ENCODE data around the gene NOXO1. TPM values are rescaled to one million over a fixed set of nuclear protein-coding genes. Genes with fewer than 3 reads are reported as not detected.
"Not testable (repeated sequence)": the region's sequence is repeated elsewhere in the genome, so short reads cannot be mapped to it uniquely, and the experiment has no call there.

NOXO1 gene
- total and polyA plus RNA-seq, 4 experiments from 2014 or later, result 0.47 to 0.84 (median 0.52) TPM

DNA sequence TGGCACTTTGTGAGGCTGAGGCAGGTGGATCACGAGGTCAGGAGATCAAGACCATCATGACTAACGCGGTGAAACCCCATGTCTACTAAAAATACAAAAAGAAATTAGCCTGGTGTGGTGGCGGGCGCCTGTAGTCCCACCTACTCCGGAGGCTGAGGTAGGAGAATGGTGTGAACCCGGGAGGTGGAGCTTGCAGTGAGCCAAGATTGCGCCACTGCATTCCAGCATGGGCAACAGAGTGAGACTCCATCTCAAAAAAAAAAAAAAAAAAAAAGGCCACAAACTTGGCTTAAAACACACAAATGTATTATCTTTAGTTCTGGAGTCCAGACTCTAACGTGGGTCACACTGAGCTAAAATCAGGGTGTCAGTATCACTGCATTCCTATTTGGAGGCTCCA lies 30.5 kb upstream of the NOXO1 start:
- peaks cover 18 to 31% (median 24%) of the 10 kb centered on the region in 4 donors for H3K4me1 Mint-ChIP-seq
- H3K27me3 Mint-ChIP-seq; H3K4me3 ChIP-seq (ENCODE audit: low read length in 2 of 2); H3K9me3 ChIP-seq (ENCODE audit: control insufficient read depth in 1 of 2, low read length in 2 of 2); intact Hi-C loops (cut with micrococcal nuclease); H3K27ac ChIP-seq (ENCODE audit: low read depth, low read length); H3K36me3 Mint-ChIP-seq; H3K9me3 Mint-ChIP-seq; H3K27me3 ChIP-seq (ENCODE audit: insufficient read depth, low read length); H3K4me3 Mint-ChIP-seq; DNase-seq; H3K36me3 ChIP-seq (ENCODE audit: insufficient read depth, low read length): not testable (repeated sequence)
- CTCF ChIA-PET (ENCODE audit: partially characterized antibody), result interaction anchor here (0.7 to 2.5 kb wide), 3 partner anchors 8 to 143 kb away, joined by 3 to 11 read pairs (median 6); no protein-coding TSS in a partner anchor
- POLR2A ChIA-PET (ENCODE audit: partially characterized antibody), result interaction anchor here (0.6 to 1.5 kb wide), 3 partner anchors 143 to 1483 kb away, joined by 3 read pairs; partner anchors contain the start of gene TRAF7
- H3K4me1 ChIP-seq (ENCODE audit: insufficient read depth, low read length), result peaks cover 34% of the 10 kb centered on the region
- H3K27ac Mint-ChIP-seq, result peak overlapping the region in 1 of 7 donors; percentile 60

DNA sequence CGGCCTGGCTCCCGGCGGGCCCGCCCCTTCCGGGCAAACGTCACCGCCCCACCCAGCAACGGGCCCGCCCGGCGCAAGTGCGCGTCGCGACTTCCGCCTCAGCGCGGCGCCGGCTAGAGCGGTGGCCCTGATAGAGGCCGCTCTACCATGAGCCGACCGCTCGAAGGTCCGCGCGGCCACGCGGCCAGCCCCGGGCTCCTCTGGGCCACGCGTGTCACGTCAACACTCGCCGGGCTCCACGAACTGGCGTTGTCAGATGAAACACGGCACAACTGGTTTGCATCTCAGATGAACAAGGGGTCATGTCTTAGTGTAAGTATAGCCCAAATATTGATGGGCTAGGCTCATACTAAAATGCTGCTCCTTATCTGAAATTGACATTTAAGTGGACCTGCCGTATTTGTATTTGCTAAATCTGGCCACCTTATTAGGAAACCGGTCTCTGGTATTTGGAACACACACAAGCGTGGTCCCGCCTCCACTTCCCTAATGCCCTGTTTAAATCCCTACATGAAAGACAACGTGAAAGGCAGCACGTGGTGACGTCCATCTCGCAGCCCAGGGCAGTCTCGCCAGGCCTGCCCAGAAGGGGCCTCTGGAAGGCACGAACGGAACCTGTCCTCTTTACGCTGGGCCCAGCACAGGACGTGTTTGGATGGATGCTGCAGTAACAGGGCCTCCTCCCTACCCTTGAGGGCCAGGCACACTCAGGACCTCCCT lies 28.7 kb upstream of the NOXO1 start, which contains the start of gene ZNF598:
Gene ZNF598, minus strand, starts transcription at position 31 of the 720 bp plus-strand sequence.
- H3K9me3 ChIP-seq (ENCODE audit: control insufficient read depth in 1 of 2, low read length in 2 of 2), result no peaks in the 10 kb centered on the region
- no peaks in the 10 kb centered on the region for H3K36me3 ChIP-seq (ENCODE audit: insufficient read depth, low read length)
- peaks cover 0 to 6% of the 10 kb centered on the region in 2 donors for H3K36me3 Mint-ChIP-seq
- H3K9me3 Mint-ChIP-seq, result no peaks in the 10 kb centered on the region
- H3K4me3 Mint-ChIP-seq, result peak within 1 kb of the TSS; percentile 88 to 95 (median 92)
- H3K4me3 ChIP-seq (ENCODE audit: low read length in 2 of 2), result peak within 1 kb of the TSS; percentile 62 to 91
- ChIA-PET CTCF (ENCODE audit: partially characterized antibody) (no interaction called here), POLR2A (ENCODE audit: partially characterized antibody) (interaction anchor here (1.0 to 3.0 kb wide), 7 partner anchors 18 to 145 kb away, joined by 3 to 29 read pairs (median 5); partner anchors contain the start of genes MSRB1, PKD1, RPS2 and SYNGR3)
- H3K27me3 Mint-ChIP-seq, result no peaks in the 10 kb centered on the region
- H3K4me1 ChIP-seq (ENCODE audit: insufficient read depth, low read length), result peaks cover 39% of the 10 kb centered on the region
- intact Hi-C loops (cut with micrococcal nuclease), result loop anchor here (1.0 to 5.0 kb wide), 2 partner anchors 18 to 37 kb away; partner anchors contain the start of genes NTHL1 and TSC2
- H3K27me3 ChIP-seq (ENCODE audit: insufficient read depth, low read length), result no peaks in the 10 kb centered on the region
- peak within 1 kb of the TSS; percentile 92 to 98 (median 98) for H3K27ac Mint-ChIP-seq
- H3K27ac ChIP-seq (ENCODE audit: low read depth, low read length), result peak within 1 kb of the TSS; percentile 93
- peak; percentile 76 to 82 (median 80) for DNase-seq
- H3K4me1 Mint-ChIP-seq, result peaks cover 23 to 44% (median 33%) of the 10 kb centered on the region in 4 donors

DNA sequence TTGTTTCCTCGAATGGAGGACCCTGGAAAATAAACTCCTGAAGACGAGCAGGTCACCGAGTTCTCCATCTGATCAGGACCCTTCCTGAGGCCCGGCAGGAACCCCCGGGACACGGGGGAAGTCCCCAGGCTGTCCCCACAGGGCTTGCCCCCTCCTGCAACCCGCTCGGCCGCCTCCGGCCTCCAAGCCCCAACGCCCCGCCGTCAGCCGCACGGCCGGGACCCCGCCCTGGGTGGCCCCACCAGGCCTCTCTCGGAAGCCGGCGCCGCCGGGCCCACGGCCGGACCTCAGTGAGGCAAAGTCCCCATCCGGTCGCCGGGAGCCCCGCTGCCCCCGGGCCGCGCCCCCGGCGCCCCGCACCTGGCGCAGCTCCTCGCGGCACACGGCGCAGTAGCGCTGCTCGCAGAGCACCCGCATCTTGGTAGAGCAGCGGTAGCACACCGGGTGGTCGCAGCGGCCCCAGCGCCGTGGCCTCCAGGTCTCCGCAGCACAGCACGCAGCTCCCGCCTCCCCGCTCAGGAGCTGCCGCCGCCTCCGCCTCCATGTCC lies 28.0 kb upstream of the NOXO1 start:
- peak overlapping the region; percentile 83 to 93 (median 89) for H3K27ac Mint-ChIP-seq
- Histone ChIP-seq H3K9me3 (ENCODE audit: control insufficient read depth in 1 of 2, low read length in 2 of 2) (no peaks in the 10 kb centered on the region), H3K4me3 (ENCODE audit: low read length in 2 of 2) (peak overlapping the region; percentile 61 to 72), H3K27ac (ENCODE audit: low read depth, low read length) (peak overlapping the region; percentile 89), H3K27me3 (ENCODE audit: insufficient read depth, low read length) (no peaks in the 10 kb centered on the region), H3K36me3 (ENCODE audit: insufficient read depth, low read length) (no peaks in the 10 kb centered on the region), H3K4me1 (ENCODE audit: insufficient read depth, low read length) (peaks cover 42% of the 10 kb centered on the region)
- ChIA-PET POLR2A (ENCODE audit: partially characterized antibody) (interaction anchor here (0.6 to 3.0 kb wide), 12 partner anchors 18 to 465 kb away, joined by 3 to 29 read pairs (median 4); partner anchors contain the start of genes MSRB1, PKD1, RPS2 and SYNGR3), CTCF (ENCODE audit: partially characterized antibody) (interaction anchor here (1.7 to 2.0 kb wide), 2 partner anchors 13 to 131 kb away, joined by 6 to 11 read pairs; no protein-coding TSS in a partner anchor)
- intact Hi-C loops (cut with micrococcal nuclease), result loop anchor here (1.0 to 5.0 kb wide), 2 partner anchors 17 to 38 kb away; partner anchors contain the start of genes NTHL1 and TSC2
- H3K9me3 Mint-ChIP-seq, result no peaks in the 10 kb centered on the region
- H3K4me1 Mint-ChIP-seq, result peaks cover 23 to 45% (median 34%) of the 10 kb centered on the region in 4 donors
- H3K36me3 Mint-ChIP-seq, result peaks cover 0 to 7% of the 10 kb centered on the region in 2 donors
- no peaks in the 10 kb centered on the region for H3K27me3 Mint-ChIP-seq
- DNase-seq, result peak in 1 of 5 donors; percentile 18
- H3K4me3 Mint-ChIP-seq, result peak overlapping the region; percentile 79 to 90 (median 85)

DNA sequence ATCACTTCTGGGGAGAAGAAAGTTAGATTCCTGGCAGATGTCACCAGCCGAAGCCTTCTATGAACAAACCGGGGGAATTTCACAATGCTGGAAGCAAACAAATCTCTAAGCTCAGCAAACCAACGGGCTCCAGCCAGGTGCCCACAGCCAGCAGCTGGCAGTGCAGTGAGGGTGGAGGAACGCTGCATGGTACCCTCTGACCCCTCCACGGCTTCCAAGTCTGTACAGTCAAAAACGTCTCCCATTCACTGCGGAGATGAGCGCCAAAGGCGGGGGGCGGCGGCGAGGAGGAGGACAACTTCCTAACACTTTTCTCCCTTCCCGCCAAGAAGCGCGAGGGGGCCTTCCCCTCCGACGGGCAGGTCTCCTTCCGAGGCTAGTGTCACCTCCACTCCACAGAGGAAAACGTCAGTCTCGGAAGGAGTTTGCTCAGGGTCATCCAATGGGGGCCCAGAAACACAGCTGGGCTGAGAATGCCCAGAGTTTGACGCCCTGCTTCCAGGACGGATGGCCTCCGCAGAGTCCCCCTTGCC lies 27.4 kb upstream of the NOXO1 start:
- Histone ChIP-seq H3K4me3 (ENCODE audit: low read length in 2 of 2) (peak overlapping the region; percentile 61 to 72), H3K27me3 (ENCODE audit: insufficient read depth, low read length) (no peaks in the 10 kb centered on the region), H3K9me3 (ENCODE audit: control insufficient read depth in 1 of 2, low read length in 2 of 2) (no peaks in the 10 kb centered on the region), H3K4me1 (ENCODE audit: insufficient read depth, low read length) (peaks cover 48% of the 10 kb centered on the region), H3K36me3 (ENCODE audit: insufficient read depth, low read length) (no peaks in the 10 kb centered on the region), H3K27ac (ENCODE audit: low read depth, low read length) (peak overlapping the region; percentile 89)
- Mint-ChIP-seq H3K4me1 (peaks cover 23 to 51% (median 34%) of the 10 kb centered on the region in 4 donors), H3K9me3 (no peaks in the 10 kb centered on the region), H3K27ac (peak overlapping the region; percentile 83 to 93 (median 89)), H3K27me3 (no peaks in the 10 kb centered on the region), H3K4me3 (peak overlapping the region; percentile 79 to 90 (median 85)), H3K36me3 (peaks cover 0 to 7% of the 10 kb centered on the region in 2 donors)
- peak in 1 of 5 donors; percentile 24 for DNase-seq
- intact Hi-C loops (cut with micrococcal nuclease), result loop anchor here (1.0 to 5.0 kb wide), 2 partner anchors 16 to 39 kb away; partner anchors contain the start of genes NTHL1 and TSC2
- POLR2A ChIA-PET (ENCODE audit: partially characterized antibody), result interaction anchor here (0.6 to 3.0 kb wide), 12 partner anchors 13 to 182 kb away, joined by 3 to 29 read pairs (median 4); partner anchors contain the start of genes FAHD1, HAGH, MSRB1 and PKD1
- CTCF ChIA-PET (ENCODE audit: partially characterized antibody), result interaction anchor here (1.7 to 2.0 kb wide), 2 partner anchors 14 to 131 kb away, joined by 6 to 11 read pairs; no protein-coding TSS in a partner anchor

DNA sequence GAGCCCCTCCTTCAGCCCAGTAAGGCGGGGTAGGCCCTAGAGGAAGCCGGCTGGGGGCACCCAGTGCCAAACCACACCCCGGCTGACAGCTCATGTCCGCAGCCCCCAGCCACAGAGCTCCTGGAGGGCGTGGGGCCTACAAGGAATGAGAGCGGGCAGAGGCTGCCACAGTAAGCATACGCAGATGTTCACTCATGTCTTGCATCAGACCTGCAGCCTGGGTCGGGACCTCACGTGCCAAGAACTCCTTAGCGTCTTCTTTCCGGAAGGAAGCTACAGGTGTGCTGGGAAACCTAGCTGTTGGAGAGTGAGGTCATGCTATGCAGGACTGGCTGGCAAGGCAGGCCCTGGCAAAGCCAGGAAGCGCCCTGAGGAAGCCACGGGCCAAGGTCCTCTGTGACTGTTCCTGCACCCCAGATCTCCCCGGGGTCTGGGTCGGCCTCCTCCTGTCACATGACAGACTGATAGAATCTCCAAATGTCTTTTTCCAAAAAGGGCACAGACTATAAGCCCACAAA lies 26.8 kb upstream of the NOXO1 start:
- peaks cover 23 to 53% (median 34%) of the 10 kb centered on the region in 4 donors for H3K4me1 Mint-ChIP-seq
- Histone ChIP-seq H3K4me3 (ENCODE audit: low read length in 2 of 2) (peak overlapping the region; percentile 61 to 72), H3K9me3 (ENCODE audit: control insufficient read depth in 1 of 2, low read length in 2 of 2) (no peaks in the 10 kb centered on the region), H3K27me3 (ENCODE audit: insufficient read depth, low read length) (no peaks in the 10 kb centered on the region), H3K4me1 (ENCODE audit: insufficient read depth, low read length) (peaks cover 51% of the 10 kb centered on the region), H3K27ac (ENCODE audit: low read depth, low read length) (peak overlapping the region; percentile 89), H3K36me3 (ENCODE audit: insufficient read depth, low read length) (peaks cover 5% of the 10 kb centered on the region)
- H3K4me3 Mint-ChIP-seq, result peak overlapping the region; percentile 79 to 90 (median 85)
- ChIA-PET POLR2A (ENCODE audit: partially characterized antibody) (interaction anchor here (0.6 to 3.0 kb wide), 8 partner anchors 12 to 181 kb away, joined by 3 to 29 read pairs (median 7); partner anchors contain the start of genes FAHD1, HAGH, RPS2 and SYNGR3), CTCF (ENCODE audit: partially characterized antibody) (interaction anchor here (1.7 to 2.0 kb wide), 2 partner anchors 14 to 132 kb away, joined by 6 to 11 read pairs; no protein-coding TSS in a partner anchor)
- intact Hi-C loops (cut with micrococcal nuclease), result loop anchor here (5.0 kb wide), 1 partner anchor 39 kb away; the partner anchor contains the start of genes NTHL1 and TSC2
- peaks cover 0 to 7% of the 10 kb centered on the region in 2 donors for H3K36me3 Mint-ChIP-seq
- no peaks in the 10 kb centered on the region for H3K27me3 Mint-ChIP-seq
- peak in 1 of 5 donors; percentile 58 for DNase-seq
- H3K27ac Mint-ChIP-seq, result peak overlapping the region; percentile 84 to 93 (median 90)
- no peaks in the 10 kb centered on the region for H3K9me3 Mint-ChIP-seq

DNA sequence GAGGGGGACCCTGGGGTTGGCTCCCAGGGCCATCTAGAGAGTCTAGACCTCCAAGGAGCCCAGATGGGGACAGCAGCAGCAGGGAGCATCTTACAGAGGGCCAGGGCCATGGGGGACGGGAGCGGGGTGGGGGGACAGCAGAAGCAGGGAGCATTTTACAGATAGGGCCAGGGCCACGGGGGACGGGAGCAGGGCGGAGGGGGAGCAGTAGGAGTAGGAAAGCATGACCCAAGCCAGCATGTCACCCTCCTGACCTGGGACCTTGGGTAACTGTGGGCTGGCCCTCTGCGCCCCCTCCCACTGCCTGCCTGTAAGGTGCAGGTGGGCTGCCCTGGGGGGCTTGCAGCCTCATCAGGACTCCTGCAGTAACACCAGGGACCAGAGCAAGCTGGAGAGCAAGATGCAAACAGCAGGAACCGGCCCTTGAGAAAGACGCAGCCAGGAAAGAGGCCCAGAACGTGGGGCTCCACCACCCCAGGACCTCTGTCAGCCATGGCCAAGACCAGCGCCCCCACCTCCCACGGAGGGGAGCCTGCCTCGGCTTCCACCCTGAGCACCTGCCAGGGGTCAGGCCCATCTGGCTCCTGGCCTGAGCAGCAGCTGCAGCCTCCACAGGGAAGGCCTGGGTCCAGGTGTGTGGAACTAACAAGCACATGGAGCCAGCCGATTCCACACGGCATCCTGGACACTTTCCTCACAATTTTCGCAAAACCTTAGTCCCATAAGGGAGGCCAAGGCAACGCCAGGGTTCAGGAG lies 26.0 kb upstream of the NOXO1 start:
- ChIA-PET CTCF (ENCODE audit: partially characterized antibody) (interaction anchor here (1.7 to 2.0 kb wide), 2 partner anchors 15 to 133 kb away, joined by 6 to 11 read pairs; no protein-coding TSS in a partner anchor), POLR2A (ENCODE audit: partially characterized antibody) (interaction anchor here (0.6 to 3.0 kb wide), 6 partner anchors 16 to 180 kb away, joined by 3 to 29 read pairs (median 11); partner anchors contain the start of genes FAHD1, HAGH, RPS2 and SYNGR3)
- intact Hi-C loops (cut with micrococcal nuclease), result loop anchor here (5.0 kb wide), 1 partner anchor 40 kb away; the partner anchor contains the start of genes NTHL1 and TSC2
- Mint-ChIP-seq H3K4me3 (peak overlapping the region; percentile 70 to 90 (median 85)), H3K36me3 (peaks cover 0 to 10% of the 10 kb centered on the region in 2 donors), H3K27me3 (no peaks in the 10 kb centered on the region), H3K27ac (peak overlapping the region in 6 of 7 donors; percentile 84 to 93 (median 90)), H3K9me3 (no peaks in the 10 kb centered on the region), H3K4me1 (peaks cover 23 to 53% (median 34%) of the 10 kb centered on the region in 4 donors)
- Histone ChIP-seq H3K9me3 (ENCODE audit: control insufficient read depth in 1 of 2, low read length in 2 of 2) (no peaks in the 10 kb centered on the region), H3K4me1 (ENCODE audit: insufficient read depth, low read length) (peaks cover 51% of the 10 kb centered on the region), H3K27me3 (ENCODE audit: insufficient read depth, low read length) (no peaks in the 10 kb centered on the region), H3K36me3 (ENCODE audit: insufficient read depth, low read length) (peaks cover 14% of the 10 kb centered on the region), H3K4me3 (ENCODE audit: low read length in 2 of 2) (no peak overlapping the region), H3K27ac (ENCODE audit: low read depth, low read length) (peak overlapping the region; percentile 89)
- no peak for DNase-seq

Data from CD4-positive, alpha-beta memory T cell (primary cell).